Left lobe of liver (tissue), 2 donors: ENCODE data around the gene AOPEP. TPM values are rescaled to one million over a fixed set of nuclear protein-coding genes. Genes with fewer than 3 reads are reported as not detected.
A peak's percentile ranks its signal among the peaks of the same experiment; 100 is the strongest.

Experiments used
- ATAC-seq: fragments of 200-7000 bp; cut with Tn5 transposase; one replicate; pipeline ENCODE4 v1.9.1; 2020; ENCODE audit warnings: mild to moderate bottlenecking, moderate library complexity
- DNase-seq: peaks from one replicate; pipeline ENCODE4 v3.0.0-alpha.2; 2020; ENCODE audit warnings: low spot score
- total RNA-seq: library from RNA; stranded (reverse); gene quantifications from one replicate; pipeline ENCODE4 v1.2.1, GENCODE V29; 2021
- donor health status: DM: no; HTN: no; CAD: no; lungs with moderate emphysema.
- donor health status: DM: no; HTN: yes; CAD: no.

Gene AOPEP
- total RNA-seq, 1 donor from 2014 or later, result 75.5 TPM

DNA sequence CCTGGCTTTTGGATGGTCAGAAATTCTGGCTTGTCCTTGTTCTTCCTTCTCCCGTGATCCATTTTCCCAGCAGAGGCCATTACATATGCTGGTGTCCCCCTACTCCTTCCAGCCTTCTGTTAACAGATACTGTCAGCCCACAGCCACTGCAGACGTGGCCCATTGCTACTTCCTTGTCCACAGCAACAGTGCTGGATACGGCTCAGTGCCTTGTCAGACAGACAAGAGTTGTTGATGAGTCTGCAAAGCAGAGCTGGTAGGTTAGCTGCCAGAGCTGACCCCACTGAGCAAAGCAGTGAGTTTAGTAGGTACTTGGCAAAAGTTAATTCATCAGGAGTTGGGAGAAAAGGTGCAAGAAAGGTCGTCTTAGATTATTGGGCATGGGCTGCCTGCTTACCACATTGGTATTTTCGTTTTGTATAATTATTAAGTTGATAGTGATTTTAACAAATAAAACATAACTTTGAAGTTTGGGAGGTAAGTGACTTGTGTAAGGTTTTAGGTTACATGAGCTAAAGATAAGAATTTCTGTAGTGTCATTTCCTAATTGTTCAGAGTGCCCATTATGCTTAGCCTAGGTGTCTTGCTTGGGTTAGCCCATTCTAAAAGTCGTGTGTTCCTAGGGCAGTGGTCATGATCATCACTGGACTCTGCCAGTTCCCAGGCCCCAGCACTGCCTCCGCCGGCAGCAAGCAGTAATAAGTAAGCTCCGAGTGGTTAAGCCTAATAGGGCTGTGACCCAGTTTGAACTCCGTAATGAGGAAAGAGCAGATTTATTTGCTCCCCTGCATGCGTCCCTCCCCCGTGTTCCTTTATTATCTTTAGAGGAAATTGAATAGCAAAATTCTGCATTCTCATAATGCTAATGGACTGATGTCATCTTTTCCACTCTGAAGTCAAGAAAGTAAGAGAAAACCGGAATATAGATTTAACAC is 299.0 kb downstream of the AOPEP start:
- DNase-seq, result peak; percentile 78
- ATAC-seq, result peak; percentile 62

DNA sequence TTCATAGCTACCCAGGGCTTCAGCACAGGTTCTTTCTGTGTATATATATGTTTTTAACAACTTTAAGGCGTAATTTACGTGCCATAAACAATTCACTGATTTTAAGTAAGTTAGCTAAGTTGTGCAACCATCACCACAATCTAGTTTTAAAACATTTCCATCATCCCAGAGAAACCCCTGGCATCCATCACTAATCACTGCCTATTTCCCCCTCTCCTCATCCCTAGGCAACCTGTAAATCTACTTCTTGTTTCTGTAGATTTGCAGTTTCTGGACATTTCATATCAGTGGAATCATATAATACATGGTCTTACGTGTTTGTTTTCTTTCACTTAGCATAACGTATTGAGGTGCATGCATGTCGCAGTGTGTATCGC is 299.6 kb downstream of the AOPEP start:
- DNase-seq, result no peak
- ATAC-seq, result no peak

- DNase-seq (peak; percentile 87), ATAC-seq (peak; percentile 68)
Observed at GRCh38 chr9:95027914-95028852, 301.7 kb downstream of the AOPEP start.

DNA sequence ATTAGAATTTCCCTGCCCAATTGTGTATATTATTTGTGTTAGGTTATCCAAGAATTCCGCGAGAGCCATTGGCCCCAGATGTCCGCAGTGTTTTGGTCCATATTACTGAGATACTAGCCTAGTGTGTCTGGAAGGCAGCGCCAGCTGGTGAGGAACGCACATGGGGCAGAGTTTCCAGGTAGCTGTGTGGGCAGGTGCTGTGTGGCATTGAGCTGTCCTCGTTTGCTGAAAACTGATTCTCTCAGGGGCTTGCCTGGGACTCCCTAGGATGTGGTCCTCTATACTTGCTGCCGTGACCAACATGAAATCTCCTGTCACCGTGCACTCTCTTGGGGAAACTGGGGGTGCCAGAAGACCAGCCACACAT is 302.3 kb downstream of the AOPEP start:
- no peak for DNase-seq

DNA sequence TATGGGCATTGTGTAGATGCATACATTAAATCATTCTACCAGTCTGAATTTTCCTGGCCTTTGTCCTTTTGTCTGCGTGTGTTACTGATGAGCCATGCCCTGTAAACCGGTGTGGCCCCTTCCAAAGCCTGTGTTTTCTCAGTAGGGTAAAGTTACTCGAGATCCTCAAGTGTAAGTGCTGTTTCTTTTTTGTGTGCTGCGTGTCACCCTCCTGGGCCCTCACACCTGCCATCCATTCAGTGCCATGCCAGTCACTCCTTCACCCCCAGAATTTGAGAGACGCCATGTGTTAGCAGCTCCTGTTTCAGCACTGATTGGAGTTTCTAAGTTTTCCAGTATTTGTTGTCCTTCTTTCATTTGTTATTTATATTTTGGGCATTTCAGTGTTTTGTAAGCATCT is 302.8 kb downstream of the AOPEP start:
- no peak for ATAC-seq
- DNase-seq, result no peak

More for the DNA sequence above, 302.3 kb downstream of the AOPEP start:
- no peak for ATAC-seq

DNA sequence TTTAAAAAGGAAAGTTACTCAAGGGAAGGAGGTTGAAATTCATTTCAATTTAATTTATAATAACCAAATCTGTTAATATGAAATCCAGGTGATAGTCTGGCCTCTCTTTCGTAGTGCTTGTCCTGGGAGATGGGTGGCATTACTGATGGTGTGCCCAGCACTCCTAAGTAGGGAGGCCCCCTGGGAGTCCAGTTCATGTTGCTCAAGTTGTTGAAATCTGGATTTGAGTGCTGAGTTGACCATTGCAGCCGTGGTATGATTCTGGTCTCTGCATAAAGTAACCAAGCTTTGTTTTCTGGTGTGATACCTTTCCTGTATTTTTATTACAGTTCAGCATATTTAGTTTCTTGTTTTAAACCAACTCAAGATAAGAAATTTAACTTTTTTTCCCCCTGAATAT is 303.2 kb downstream of the AOPEP start:
- ATAC-seq (no peak), DNase-seq (no peak)

DNA sequence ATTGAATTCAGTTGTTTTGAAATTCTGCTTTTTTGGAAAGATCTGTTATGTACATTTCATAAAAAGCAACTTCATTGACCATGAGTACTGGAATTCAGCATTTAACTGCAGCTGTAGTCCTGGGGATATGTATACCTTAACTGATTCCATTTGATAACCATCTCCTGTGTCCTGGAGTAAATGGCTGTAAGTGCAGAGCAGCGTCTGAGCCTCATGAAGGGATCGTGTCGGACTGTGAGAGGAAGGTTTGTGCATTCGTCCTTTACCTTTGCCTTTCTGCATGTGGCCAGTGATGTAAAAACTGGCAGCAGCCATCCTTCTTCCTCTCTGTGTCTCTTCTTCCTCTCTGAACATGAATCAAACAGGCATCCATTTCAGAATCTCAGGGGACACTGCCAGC is 303.8 kb downstream of the AOPEP start:
- DNase-seq (no peak), ATAC-seq (no peak)

- no peak for ATAC-seq
- no peak for DNase-seq
Observed at GRCh38 chr9:95030920-95031642, 304.6 kb downstream of the AOPEP start.

GRCh38 chr9:95031711-95032461 is 305.4 kb downstream of the AOPEP start:
- ATAC-seq (peak; percentile 9), DNase-seq (no peak)

- ATAC-seq, result peak; percentile 1
- no peak for DNase-seq
Observed at GRCh38 chr9:95032580-95033341, 306.3 kb downstream of the AOPEP start.

- DNase-seq (no peak), ATAC-seq (no peak)
Observed at GRCh38 chr9:95035846-95036245, 309.3 kb downstream of the AOPEP start.

GRCh38 chr9:95036676-95037075 is 310.2 kb downstream of the AOPEP start:
- no peak for DNase-seq
- ATAC-seq, result no peak

DNA sequence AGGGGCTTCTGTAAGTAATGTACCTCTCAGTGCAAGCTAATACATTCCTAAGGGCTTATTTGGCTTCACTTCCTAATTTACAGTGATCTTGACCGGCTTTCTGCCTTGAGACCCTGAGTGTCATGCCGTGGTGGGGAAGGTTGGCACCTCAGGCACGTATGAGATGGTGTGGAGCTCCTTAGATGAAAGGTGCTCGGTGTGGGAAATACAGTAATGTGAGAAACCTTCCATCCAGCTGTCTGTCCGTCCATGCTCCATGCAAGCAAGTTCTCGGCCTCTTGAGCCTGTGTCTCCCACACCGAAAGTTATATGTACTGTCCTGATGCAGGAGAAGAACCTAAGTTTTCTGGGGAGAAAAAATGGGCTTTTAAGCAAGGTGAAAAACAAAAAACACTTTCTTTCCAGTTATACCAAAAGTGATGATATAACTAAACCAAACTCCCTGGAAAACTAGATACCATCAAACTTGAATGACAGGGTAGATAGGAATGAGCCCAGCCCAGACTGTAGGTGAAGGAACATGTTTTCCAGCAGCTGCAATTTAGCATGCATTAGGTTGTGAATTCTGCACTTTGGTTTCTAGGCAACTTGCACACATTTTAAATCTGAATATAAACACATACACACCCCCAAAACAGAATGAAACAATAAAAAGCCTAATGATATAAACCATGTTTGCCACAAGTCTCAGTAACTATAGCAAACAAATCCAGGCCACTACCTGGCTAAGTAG is 311.5 kb downstream of the AOPEP start:
- DNase-seq, result no peak
- no peak for ATAC-seq

DNA sequence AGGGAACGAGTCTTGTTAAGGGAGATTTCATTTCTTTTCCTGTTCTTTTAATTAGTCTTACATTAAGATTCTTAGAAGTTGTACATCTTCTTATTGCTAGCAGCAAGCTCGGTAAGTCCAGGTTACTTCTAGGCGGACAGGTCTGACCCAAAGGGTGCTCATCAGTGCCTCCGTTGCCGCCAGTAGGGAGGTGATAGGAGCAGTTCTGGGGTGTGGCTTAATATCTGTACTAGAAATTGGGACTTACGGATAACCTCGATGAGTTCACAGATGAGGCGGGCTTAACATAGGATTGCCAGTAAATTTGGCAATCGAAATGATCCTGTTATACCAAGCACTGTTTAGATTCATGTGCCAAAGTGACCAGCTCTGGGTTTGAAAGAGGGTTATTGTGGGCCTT is 312.2 kb downstream of the AOPEP start:
- no peak for DNase-seq

GRCh38 chr9:95040106-95040505 is 313.6 kb downstream of the AOPEP start:
- DNase-seq (no peak), ATAC-seq (no peak)

More for the DNA sequence above, 312.2 kb downstream of the AOPEP start:
- ATAC-seq, result peak; percentile 9

DNA sequence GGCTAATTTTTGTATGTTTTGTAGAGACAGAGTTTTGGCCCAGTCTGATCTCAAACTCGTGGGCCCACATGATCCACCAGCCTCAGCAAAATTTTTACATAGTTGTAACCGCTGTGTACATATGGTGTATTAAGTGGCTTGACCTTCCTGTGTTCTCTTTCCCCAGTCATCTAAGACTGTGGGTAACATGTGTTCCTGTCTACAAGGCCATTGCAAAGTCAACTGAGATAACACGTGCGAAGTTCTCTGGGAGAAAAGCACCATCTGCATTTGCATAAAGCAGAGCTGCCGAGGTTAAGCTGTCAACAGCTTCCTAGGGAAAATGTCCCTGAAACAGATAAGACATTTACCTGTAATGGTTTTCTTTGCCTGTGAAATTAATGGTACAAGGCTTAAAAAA is 317.3 kb downstream of the AOPEP start:
- ATAC-seq (no peak), DNase-seq (no peak)

- DNase-seq, result no peak
- peak; percentile 4 for ATAC-seq
Observed at GRCh38 chr9:95044731-95045508, 318.4 kb downstream of the AOPEP start.

DNA sequence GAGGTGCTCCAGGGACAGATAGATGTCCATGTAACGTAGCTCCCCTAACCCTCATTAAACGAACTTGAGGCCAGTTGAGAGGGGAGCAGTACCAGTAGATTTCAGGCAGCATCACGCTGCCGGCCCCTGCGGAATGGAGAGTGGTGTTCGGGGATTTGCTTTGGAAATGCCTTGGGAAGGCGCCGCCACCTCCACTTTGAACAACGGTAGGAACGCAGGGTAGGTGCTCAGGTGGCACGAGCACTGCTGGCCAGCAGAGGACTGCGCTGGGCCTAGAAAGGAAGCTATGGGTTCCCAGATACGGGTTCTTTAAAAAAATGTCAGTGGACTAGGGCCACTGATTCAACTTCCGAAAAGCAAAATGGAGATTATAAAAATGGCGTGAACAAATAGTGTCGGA is 319.3 kb downstream of the AOPEP start:
- no peak for ATAC-seq
- no peak for DNase-seq
